Lower leg skin (tissue), 3 donors: Measurements from ENCODE around the gene ZNF443.
"Not testable (repeated sequence)": the region's sequence is repeated elsewhere in the genome, so short reads cannot be mapped to it uniquely, and the experiment has no call there.

ENCODE experiments used
- CTCF ChIP-seq, 3 donors: fragments of 450-650 bp; IDR thresholded peaks; one replicate each; pipeline ENCODE4 v1.5.1; 2016; ENCODE audit warnings: antibody characterized with exemption in 3 of 3, mild to moderate bottlenecking in 3 of 3, moderate library complexity in 2 of 3
- POLR2A ChIP-seq, 2 donors: fragments of 450-650 bp; IDR thresholded peaks; one replicate each; pipeline ENCODE4 v1.6.1; 2016 to 2017; ENCODE audit warnings: antibody characterized with exemption in 2 of 2, mild to moderate bottlenecking in 1 of 2, moderate library complexity in 1 of 2

GRCh38 chr19:12486265-12486783, 45.5 kb upstream of the ZNF443 start:
- TF ChIP-seq CTCF, POLR2A (IDR thresholded peaks at IDR 0.05): not testable (repeated sequence)
